PFSK-1 (cell line): ENCODE data around the gene HHAT. TPM values are rescaled to one million over a fixed set of nuclear protein-coding genes. Genes with fewer than 3 reads are reported as not detected.

Source experiments
- FOXP2 ChIP-seq: optimal IDR thresholded peaks from 2 replicates; pipeline ENCODE3; 2011; ENCODE audit warnings: borderline replicate concordance, control low read depth, inconsistent platforms; ENCODE audit not compliant: insufficient read depth; ENCODE audit errors: extremely low read length, extremely low read depth
- POLR2AphosphoS5 ChIP-seq: IDR thresholded peaks from 2 replicates; pipeline ENCODE4 v1.6.1; 2012; ENCODE audit warnings: low read depth, mild to moderate bottlenecking, control low read depth, low read length, moderate library complexity
- REST ChIP-seq, 2 experiments: IDR thresholded peaks; 2 replicates each; pipeline versions ENCODE4 v1.6.1 to v1.8.0; 2011 to 2012; ENCODE audit warnings: low read depth in 2 of 2, low read length in 2 of 2, control low read depth in 1 of 2, inconsistent platforms in 1 of 2, mild to moderate bottlenecking in 1 of 2, moderate library complexity in 1 of 2; ENCODE audit not compliant: insufficient read depth in 1 of 2
- SIN3A ChIP-seq: IDR thresholded peaks from 2 replicates; pipeline ENCODE4 v1.6.1; 2012; ENCODE audit warnings: mild to moderate bottlenecking, low read length, moderate library complexity, borderline replicate concordance; ENCODE audit not compliant: insufficient read depth
- TAF1 ChIP-seq: IDR thresholded peaks from 2 replicates; pipeline ENCODE4 v1.6.1; 2012; ENCODE audit warnings: low read length, control low read depth, borderline replicate concordance; ENCODE audit not compliant: insufficient read depth
- polyA plus RNA-seq: library from polyadenylated mRNA; unstranded; fragments of >200 nt; gene quantifications from one replicate; pipeline ENCODE4 v1.2.1, GENCODE V29; 2012; ENCODE audit warnings: low read depth, missing spikeins; ENCODE audit not compliant: insufficient read length

Gene HHAT
- polyA plus RNA-seq, result not detected

GRCh38 chr1:210328746-210329503, at the start of gene HHAT:
Gene HHAT (plus strand): TSS chr1:210328902. CDS start chr1:210348976, 20,074 bp downstream.
- TF ChIP-seq REST (IDR thresholded peaks at IDR 0.05; ENCODE audit: insufficient read depth in 1 of 2, low read depth in 2 of 2, low read length in 2 of 2) (no peak), FOXP2 (no peak), POLR2AphosphoS5 (no peak), TAF1 (no peak), SIN3A (no peak)

- no peak for TF ChIP-seq TAF1
- TF ChIP-seq SIN3A, result no peak
- no peak for TF ChIP-seq REST (IDR thresholded peaks at IDR 0.05; ENCODE audit: insufficient read depth in 1 of 2, low read depth in 2 of 2, low read length in 2 of 2)
- TF ChIP-seq FOXP2, result no peak
- TF ChIP-seq POLR2AphosphoS5, result no peak
These were observed 48.5 kb upstream of the HHAT start for GRCh38 chr1:210280221-210280620.

- TF ChIP-seq FOXP2 (no peak), SIN3A (no peak), REST (IDR thresholded peaks at IDR 0.05; ENCODE audit: insufficient read depth in 1 of 2, low read depth in 2 of 2, low read length in 2 of 2) (no peak), POLR2AphosphoS5 (no peak), TAF1 (no peak)
These were observed 40.6 kb upstream of the HHAT start for GRCh38 chr1:210288116-210288515.

DNA sequence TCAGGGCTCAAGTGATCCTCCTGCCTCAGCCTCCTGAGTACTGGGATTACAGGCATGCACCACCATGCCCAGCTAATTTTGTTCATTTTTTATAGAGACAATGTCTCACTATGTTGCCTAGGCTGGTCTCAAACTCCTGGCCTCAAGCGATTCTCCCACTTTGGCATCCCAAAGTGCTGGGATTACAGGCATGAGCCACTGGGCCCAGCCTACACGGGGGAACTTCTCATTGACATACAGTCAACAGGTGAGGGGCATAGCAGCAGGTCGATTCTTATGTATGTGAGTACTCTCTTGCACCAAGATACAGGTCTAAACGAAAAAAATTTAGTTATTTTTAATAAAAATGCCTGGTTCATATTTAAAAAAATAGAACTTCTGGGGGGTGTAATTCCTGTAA, 39.5 kb upstream of the HHAT start:
- TF ChIP-seq TAF1, result no peak
- TF ChIP-seq SIN3A, result no peak
- no peak for TF ChIP-seq REST (IDR thresholded peaks at IDR 0.05; ENCODE audit: insufficient read depth in 1 of 2, low read depth in 2 of 2, low read length in 2 of 2)
- TF ChIP-seq POLR2AphosphoS5, result no peak
- TF ChIP-seq FOXP2, result no peak
